NT2/D1 (cell line): ENCODE measurements around the gene ALDH1A1.

Experiments used
- DNase-seq: peaks from one replicate; pipeline ENCODE4 v3.0.0-alpha.2; 2011; ENCODE audit warnings: low read depth, low spot score
- H3K27me3 ChIP-seq: 2 replicates; pipeline ENCODE4 v1.6.0; 2011; ENCODE audit warnings: mild to moderate bottlenecking; ENCODE audit not compliant: insufficient read length, insufficient read depth
- H3K36me3 ChIP-seq: 2 replicates; pipeline ENCODE4 v1.6.1; 2011; ENCODE audit warnings: mild to moderate bottlenecking, low read length, mixed read lengths; ENCODE audit not compliant: insufficient read depth, insufficient read length
- H3K4me1 ChIP-seq: 2 replicates; pipeline ENCODE4 v1.5.1; 2011; ENCODE audit not compliant: insufficient read depth, insufficient read length
- H3K4me3 ChIP-seq: 2 replicates; pipeline ENCODE4 v1.5.1; 2011; ENCODE audit warnings: low read depth; ENCODE audit not compliant: insufficient read length
- H3K9ac ChIP-seq: 2 replicates; pipeline ENCODE4 v1.6.0; 2011; ENCODE audit warnings: low read depth; ENCODE audit not compliant: insufficient read length
- H3K9me3 ChIP-seq: 2 replicates; pipeline ENCODE4 v1.5.1; 2011; ENCODE audit warnings: mild to moderate bottlenecking, low read length; ENCODE audit not compliant: insufficient read depth
- SUZ12 ChIP-seq: IDR thresholded peaks from 2 replicates; pipeline ENCODE4 v1.6.1; 2011; ENCODE audit not compliant: insufficient read length, insufficient read depth; ENCODE audit errors: extremely low read depth
- YY1 ChIP-seq: IDR thresholded peaks from 2 replicates; pipeline ENCODE4 v1.6.1; 2011; ENCODE audit not compliant: insufficient read length, insufficient read depth
- ZNF274 ChIP-seq: IDR thresholded peaks from 2 replicates; pipeline ENCODE4 v1.6.1; 2011; ENCODE audit warnings: mild to moderate bottlenecking, low read depth, low read length

ALDH1A1 gene

GRCh38 chr9:72937545-72937944 lies 15.3 kb downstream of the ALDH1A1 start:
- H3K4me1 ChIP-seq, result no peaks in the 10 kb centered on the region
- no peaks in the 10 kb centered on the region for H3K36me3 ChIP-seq
- no peak for DNase-seq
- no peak overlapping the region for H3K4me3 ChIP-seq
- no peaks in the 10 kb centered on the region for H3K27me3 ChIP-seq
- no peak overlapping the region for H3K9ac ChIP-seq
- no peaks in the 10 kb centered on the region for H3K9me3 ChIP-seq
- TF ChIP-seq YY1 (no peak), ZNF274 (no peak), SUZ12 (no peak)

GRCh38 chr9:72936679-72937078 lies 16.2 kb downstream of the ALDH1A1 start:
- no peak overlapping the region for H3K4me3 ChIP-seq
- H3K27me3 ChIP-seq, result no peaks in the 10 kb centered on the region
- H3K36me3 ChIP-seq, result no peaks in the 10 kb centered on the region
- no peak overlapping the region for H3K9ac ChIP-seq
- DNase-seq, result no peak
- no peaks in the 10 kb centered on the region for H3K9me3 ChIP-seq
- no peak for TF ChIP-seq SUZ12
- no peak for TF ChIP-seq ZNF274
- no peak for TF ChIP-seq YY1
- H3K4me1 ChIP-seq, result no peaks in the 10 kb centered on the region

- Histone ChIP-seq H3K9ac (no peak overlapping the region), H3K27me3 (no peaks in the 10 kb centered on the region)
- no peak for TF ChIP-seq YY1
- no peak for TF ChIP-seq SUZ12
- TF ChIP-seq ZNF274, result no peak
Measured at GRCh38 chr9:72936266-72936665, 16.6 kb downstream of the ALDH1A1 start.

GRCh38 chr9:72935595-72935994 lies 17.3 kb downstream of the ALDH1A1 start:
- no peak for TF ChIP-seq SUZ12
- no peak for TF ChIP-seq YY1
- TF ChIP-seq ZNF274, result no peak
- Histone ChIP-seq H3K4me3 (no peak overlapping the region), H3K36me3 (no peaks in the 10 kb centered on the region), H3K9ac (no peak overlapping the region), H3K27me3 (no peaks in the 10 kb centered on the region), H3K9me3 (no peaks in the 10 kb centered on the region), H3K4me1 (no peaks in the 10 kb centered on the region)
- no peak for DNase-seq

More at GRCh38 chr9:72936266-72936665, 16.6 kb downstream of the ALDH1A1 start:
- Histone ChIP-seq H3K9me3 (no peaks in the 10 kb centered on the region), H3K4me1 (no peaks in the 10 kb centered on the region), H3K36me3 (no peaks in the 10 kb centered on the region), H3K4me3 (no peak overlapping the region)
- no peak for DNase-seq

GRCh38 chr9:72933730-72934665 lies 18.9 kb downstream of the ALDH1A1 start:
- H3K9ac ChIP-seq, result no peak overlapping the region

GRCh38 chr9:72932619-72933018 lies 20.2 kb downstream of the ALDH1A1 start:
- H3K27me3 ChIP-seq, result no peaks in the 10 kb centered on the region
- H3K4me3 ChIP-seq, result no peak overlapping the region
- no peaks in the 10 kb centered on the region for H3K4me1 ChIP-seq
- no peaks in the 10 kb centered on the region for H3K36me3 ChIP-seq
- H3K9ac ChIP-seq, result no peak overlapping the region
- TF ChIP-seq ZNF274, result no peak
- TF ChIP-seq YY1, result no peak
- TF ChIP-seq SUZ12, result no peak
- no peak for DNase-seq
- no peaks in the 10 kb centered on the region for H3K9me3 ChIP-seq

More at GRCh38 chr9:72933730-72934665, 18.9 kb downstream of the ALDH1A1 start:
- H3K4me3 ChIP-seq, result no peak overlapping the region
- TF ChIP-seq ZNF274, result no peak
- H3K36me3 ChIP-seq, result no peaks in the 10 kb centered on the region
- no peaks in the 10 kb centered on the region for H3K27me3 ChIP-seq
- no peak for DNase-seq
- no peaks in the 10 kb centered on the region for H3K9me3 ChIP-seq
- no peaks in the 10 kb centered on the region for H3K4me1 ChIP-seq

- Histone ChIP-seq H3K9ac (no peak overlapping the region), H3K27me3 (no peaks in the 10 kb centered on the region), H3K36me3 (no peaks in the 10 kb centered on the region), H3K9me3 (no peaks in the 10 kb centered on the region), H3K4me3 (no peak overlapping the region), H3K4me1 (no peaks in the 10 kb centered on the region)
- TF ChIP-seq YY1 (no peak), ZNF274 (no peak), SUZ12 (no peak)
- no peak for DNase-seq
Measured at GRCh38 chr9:72931897-72932296, 21.0 kb downstream of the ALDH1A1 start.
